NCI-H748 (cell line): Measurements from ENCODE around the gene KLHL35.
"Not testable (repeated sequence)": the region's sequence is repeated elsewhere in the genome, so short reads cannot be mapped to it uniquely, and the experiment has no call there.

Experiments
- DNase-seq: peaks from one replicate; lab custom pipeline; 2025; ENCODE audit not compliant: unreplicated experiment; lab: John Stamatoyannopoulos, UW

The KLHL35 gene

GRCh38 chr11:75426720-75427086 is 6.3 kb downstream of the KLHL35 start:
- no peak for DNase-seq

GRCh38 chr11:75425422-75425821 is 7.6 kb downstream of the KLHL35 start:
- no peak for DNase-seq

- no peak for DNase-seq
Measured at GRCh38 chr11:75424396-75424795, 8.6 kb downstream of the KLHL35 start.

- no peak for DNase-seq
Measured at GRCh38 chr11:75423721-75424120, 9.3 kb downstream of the KLHL35 start.

GRCh38 chr11:75422248-75423231 is 10.5 kb downstream of the KLHL35 start:
- peak; percentile 71 for DNase-seq

- DNase-seq: no peak
Measured at GRCh38 chr11:75421902-75422247, 11.1 kb downstream of the KLHL35 start.

- no peak for DNase-seq
Measured at GRCh38 chr11:75421035-75421602, 11.9 kb downstream of the KLHL35 start.

- DNase-seq: no peak
Measured at GRCh38 chr11:75420224-75421034, 12.6 kb downstream of the KLHL35 start.

- no peak for DNase-seq
Measured at GRCh38 chr11:75413864-75414263, 19.1 kb downstream of the KLHL35 start.

- not testable (repeated sequence) for DNase-seq
Measured at GRCh38 chr11:75413146-75413545, 19.9 kb downstream of the KLHL35 start.

- not testable (repeated sequence) for DNase-seq
Measured at GRCh38 chr11:75409971-75410370, 23.0 kb downstream of the KLHL35 start.

GRCh38 chr11:75408957-75409219 is 24.1 kb downstream of the KLHL35 start:
- DNase-seq: no peak

- DNase-seq: no peak
Measured at GRCh38 chr11:75406338-75406777, 26.6 kb downstream of the KLHL35 start.

GRCh38 chr11:75403983-75404658 is 28.9 kb downstream of the KLHL35 start:
- no peak for DNase-seq

GRCh38 chr11:75403037-75403436 is 30.0 kb downstream of the KLHL35 start:
- no peak for DNase-seq

GRCh38 chr11:75402002-75402773 is 30.8 kb downstream of the KLHL35 start:
- DNase-seq: no peak

- no peak for DNase-seq
Measured at GRCh38 chr11:75400146-75400865, 32.7 kb downstream of the KLHL35 start.

GRCh38 chr11:75399344-75400145 is 33.5 kb downstream of the KLHL35 start, which contains the start of gene RPS3:
Gene RPS3, plus strand, starts transcription at chr11:75399518. Its CDS starts 30 bp downstream, at chr11:75399548.
- DNase-seq: peak; percentile 96

- no peak for DNase-seq
Measured at GRCh38 chr11:75398906-75399305, 34.1 kb downstream of the KLHL35 start.
